Sigmoid colon (tissue), 4 donors: ENCODE measurements around the gene SLC2A1.

Experiments used
- CTCF ChIP-seq, 4 experiments: fragments of 450-650 bp in 3 of 4; fragments of 200-600 bp in 1 of 4; IDR thresholded peaks; one replicate each; pipeline ENCODE4 v1.5.1; 2016 to 2019; ENCODE audit warnings: antibody characterized with exemption in 4 of 4, mild to moderate bottlenecking in 3 of 4, moderate library complexity in 2 of 4
- POLR2A ChIP-seq, 2 donors: fragments of 450-650 bp; IDR thresholded peaks; one replicate each; pipeline ENCODE4 v1.6.1; 2016; ENCODE audit warnings: antibody characterized with exemption in 2 of 2, mild to moderate bottlenecking in 2 of 2, moderate library complexity in 2 of 2
- POLR2AphosphoS5 ChIP-seq, 4 donors: sonication (generic); formaldehyde crosslinking; IDR thresholded peaks; one replicate each; pipeline ENCODE4 v1.6.1; 2017; ENCODE audit warnings: antibody characterized with exemption in 4 of 4

- TF ChIP-seq CTCF (IDR thresholded peaks at IDR 0.05) (no peak), POLR2A (IDR thresholded peaks at IDR 0.05) (no peak), POLR2AphosphoS5 (IDR thresholded peaks at IDR 0.05) (no peak)
Measured at GRCh38 chr1:42983693-42984092, 25.0 kb upstream of the SLC2A1 start.
